ENCODE data around the gene PCYT1A. TPM values are rescaled to one million over a fixed set of nuclear protein-coding genes. Genes with fewer than 3 reads are reported as not detected.

Gene PCYT1A
- total and polyA plus RNA-seq, 4 donors = 21.2 to 67.4 (median 42.7) TPM

- Histone ChIP-seq H3K9ac (ENCODE audit: insufficient read depth in 1 of 2, low read length in 2 of 2) (no peak overlapping the region), H3K27ac (ENCODE audit: low read depth in 1 of 2, low read length in 1 of 2) (no peak overlapping the region), H3K9me3 (ENCODE audit: control insufficient read depth in 4 of 4, insufficient read depth in 3 of 4, low read length in 3 of 4) (no peaks in the 10 kb centered on the region), H3K36me3 (ENCODE audit: control insufficient read depth in 4 of 4, insufficient read depth in 4 of 4, low read length in 4 of 4) (peaks cover 5 to 10% (median 9%) of the 10 kb centered on the region in 4 donors), H3K27me3 (ENCODE audit: control insufficient read depth in 3 of 3, insufficient read depth in 3 of 3, low read length in 2 of 3) (no peaks in the 10 kb centered on the region), H3K4me1 (ENCODE audit: control insufficient read depth in 5 of 5, insufficient read depth in 5 of 5, low read length in 5 of 5) (no peaks in the 10 kb centered on the region), H3K4me3 (no peak overlapping the region)
- whole genome bisulfite sequencing, 2 donors = 72 to 86% methylated on average over 1 of the region's 1 CpG
- DNase-seq (no peak), ATAC-seq (ENCODE audit: insufficient read depth, low FRiP score) (no peak)
- TF ChIP-seq CTCF (IDR thresholded peaks at IDR 0.05; ENCODE audit: control extremely low read depth, extremely low read depth) = no peak
Measured at GRCh38 chr3:196255776-196256175, 31.8 kb downstream of the PCYT1A start.

- no peak for TF ChIP-seq CTCF (IDR thresholded peaks at IDR 0.05; ENCODE audit: control extremely low read depth, extremely low read depth)
- 76 to 81% methylated on average over 5 of the region's 5 CpGs for WGBS, 2 donors
- Histone ChIP-seq H3K9me3 (ENCODE audit: control insufficient read depth in 4 of 4, insufficient read depth in 3 of 4, low read length in 3 of 4) (no peaks in the 10 kb centered on the region), H3K9ac (ENCODE audit: insufficient read depth in 1 of 2, low read length in 2 of 2) (no peak overlapping the region), H3K4me1 (ENCODE audit: control insufficient read depth in 5 of 5, insufficient read depth in 5 of 5, low read length in 5 of 5) (no peaks in the 10 kb centered on the region), H3K36me3 (ENCODE audit: control insufficient read depth in 4 of 4, insufficient read depth in 4 of 4, low read length in 4 of 4) (peaks cover 7 to 10% (median 9%) of the 10 kb centered on the region in 4 donors), H3K4me3 (no peak overlapping the region), H3K27me3 (ENCODE audit: control insufficient read depth in 3 of 3, insufficient read depth in 3 of 3, low read length in 2 of 3) (no peaks in the 10 kb centered on the region), H3K27ac (ENCODE audit: low read depth in 1 of 2, low read length in 1 of 2) (no peak overlapping the region)
- no peak for ATAC-seq (ENCODE audit: insufficient read depth, low FRiP score)
- no peak for DNase-seq
Measured at GRCh38 chr3:196254376-196255283, 32.9 kb downstream of the PCYT1A start.

GRCh38 chr3:196251918-196252317, 35.6 kb downstream of the PCYT1A start:
- H3K9me3 ChIP-seq (ENCODE audit: control insufficient read depth in 4 of 4, insufficient read depth in 3 of 4, low read length in 3 of 4) = no peaks in the 10 kb centered on the region
- no peak for DNase-seq

More at GRCh38 chr3:196251918-196252317, 35.6 kb downstream of the PCYT1A start:
- no peak overlapping the region for H3K27ac ChIP-seq (ENCODE audit: low read depth in 1 of 2, low read length in 1 of 2)
- TF ChIP-seq CTCF (IDR thresholded peaks at IDR 0.05; ENCODE audit: control extremely low read depth, extremely low read depth) = no peak
- WGBS, 2 donors = 96 to 98% methylated on average over 16 of the region's 16 CpGs
- no peak overlapping the region for H3K9ac ChIP-seq (ENCODE audit: insufficient read depth in 1 of 2, low read length in 2 of 2)
- no peak overlapping the region for H3K4me3 ChIP-seq
- ATAC-seq (ENCODE audit: insufficient read depth, low FRiP score) = no peak
- H3K4me1 ChIP-seq (ENCODE audit: control insufficient read depth in 5 of 5, insufficient read depth in 5 of 5, low read length in 5 of 5) = no peaks in the 10 kb centered on the region
- H3K27me3 ChIP-seq (ENCODE audit: control insufficient read depth in 3 of 3, insufficient read depth in 3 of 3, low read length in 2 of 3) = no peaks in the 10 kb centered on the region
- H3K36me3 ChIP-seq (ENCODE audit: control insufficient read depth in 4 of 4, insufficient read depth in 4 of 4, low read length in 4 of 4) = peaks cover 13 to 18% (median 15%) of the 10 kb centered on the region in 4 donors

Measured in lung (tissue), 12 donors.